Islet of Langerhans (tissue), 1 donor: ENCODE data around the gene BACH2.
"Not testable (repeated sequence)": the region's sequence is repeated elsewhere in the genome, so short reads cannot be mapped to it uniquely, and the experiment has no call there.

Source experiments
- FAIRE-seq: peaks from one replicate; lab custom pipeline; 2011; peaks lifted over from hg19 to GRCh38; lab: Jason Lieb, UNC

The BACH2 gene

DNA sequence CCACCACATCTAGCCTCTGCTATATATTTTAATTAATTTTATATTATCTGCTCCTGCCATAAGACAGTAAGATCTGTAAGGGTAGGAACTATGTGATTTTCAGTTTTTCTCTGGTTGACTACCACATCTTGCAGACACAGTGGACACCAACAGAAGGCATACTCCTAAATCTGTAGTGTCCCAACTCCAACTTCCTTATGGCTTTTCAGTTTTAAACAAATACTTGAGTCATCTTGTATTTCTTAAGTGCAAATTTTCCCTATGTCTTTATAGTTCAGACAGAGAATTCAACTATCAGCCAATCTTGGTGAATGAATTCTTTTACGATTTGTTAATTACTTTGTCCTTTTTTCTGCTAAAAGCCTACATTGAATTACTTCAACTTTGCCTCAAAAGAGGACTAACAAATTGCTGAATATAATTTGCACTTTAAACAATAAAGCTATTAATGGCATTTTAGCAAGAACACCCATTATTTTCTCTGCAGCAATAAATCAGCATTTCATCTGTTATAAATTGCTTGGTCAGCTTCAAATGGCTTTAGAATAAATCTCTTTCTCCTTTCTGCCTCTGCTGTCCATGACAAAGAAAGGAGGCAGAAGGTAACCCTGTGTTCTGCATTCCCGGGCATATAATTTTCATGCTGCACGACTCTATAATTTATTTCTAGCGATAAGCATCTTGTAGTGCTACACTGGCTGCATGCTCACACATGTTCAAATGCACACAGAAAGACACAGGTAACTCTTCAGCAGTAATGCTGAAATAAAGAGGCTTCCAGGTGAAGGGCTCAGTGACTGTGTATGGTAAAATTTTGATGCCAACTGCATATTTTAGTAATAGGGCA, 144.8 kb downstream of the BACH2 start:
- no peak for FAIRE-seq

- no peak for FAIRE-seq
Measured at GRCh38 chr6:90149280-90149679, 147.4 kb downstream of the BACH2 start.

GRCh38 chr6:90148867-90149266, 147.8 kb downstream of the BACH2 start:
- FAIRE-seq, result no peak

DNA sequence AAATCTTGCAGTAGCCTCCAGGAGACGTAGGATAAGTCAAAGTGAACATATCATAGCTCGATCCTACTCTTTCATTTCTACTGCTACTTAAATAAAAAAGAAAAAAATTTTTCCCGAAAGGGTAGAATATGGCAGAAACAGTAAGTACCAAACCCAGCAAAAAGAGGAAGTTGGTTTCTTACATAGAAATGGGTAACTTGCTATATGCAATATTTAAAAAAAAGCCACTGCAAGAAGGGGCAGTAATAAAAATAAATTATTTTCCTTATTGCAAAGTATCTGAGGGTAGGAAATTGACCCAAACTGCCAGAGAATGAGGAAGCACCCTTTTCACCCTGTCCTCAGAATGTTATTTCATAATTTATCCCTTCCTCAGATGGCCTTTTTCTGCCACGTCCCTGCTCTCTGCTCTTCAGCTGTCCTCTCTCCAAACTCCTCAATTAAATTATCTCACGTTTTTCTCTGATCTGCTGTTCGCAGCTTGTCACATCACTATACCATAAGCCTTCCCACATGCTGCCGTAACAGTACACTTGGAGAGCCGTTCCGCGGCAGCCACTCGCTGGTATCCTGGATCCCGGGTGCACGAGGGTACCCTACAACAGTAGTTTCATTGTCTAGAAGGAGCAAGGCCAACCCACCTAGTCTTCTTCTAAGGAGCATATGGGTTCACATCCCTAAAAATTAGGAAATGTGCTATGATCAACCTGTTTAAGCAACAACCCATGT, 149.6 kb downstream of the BACH2 start:
- no peak for FAIRE-seq

DNA sequence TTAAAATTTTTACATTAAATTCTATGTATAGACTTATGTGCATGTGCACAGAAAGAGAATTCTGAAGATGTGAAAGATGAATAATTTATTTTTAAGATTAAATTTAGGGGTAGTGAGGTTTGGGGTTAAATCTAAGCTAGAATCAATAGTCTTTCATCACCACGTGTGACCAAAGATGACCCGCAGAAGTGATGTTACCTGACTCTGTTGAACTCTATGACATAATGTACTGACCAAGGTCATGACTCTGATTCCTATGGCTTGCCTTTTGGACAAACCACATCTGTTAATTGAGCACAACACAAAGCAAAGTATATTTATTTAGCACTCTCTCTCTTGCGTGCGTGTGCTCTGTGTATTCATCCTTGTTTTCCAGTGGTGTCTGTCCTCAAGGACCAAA, 150.6 kb downstream of the BACH2 start:
- no peak for FAIRE-seq

DNA sequence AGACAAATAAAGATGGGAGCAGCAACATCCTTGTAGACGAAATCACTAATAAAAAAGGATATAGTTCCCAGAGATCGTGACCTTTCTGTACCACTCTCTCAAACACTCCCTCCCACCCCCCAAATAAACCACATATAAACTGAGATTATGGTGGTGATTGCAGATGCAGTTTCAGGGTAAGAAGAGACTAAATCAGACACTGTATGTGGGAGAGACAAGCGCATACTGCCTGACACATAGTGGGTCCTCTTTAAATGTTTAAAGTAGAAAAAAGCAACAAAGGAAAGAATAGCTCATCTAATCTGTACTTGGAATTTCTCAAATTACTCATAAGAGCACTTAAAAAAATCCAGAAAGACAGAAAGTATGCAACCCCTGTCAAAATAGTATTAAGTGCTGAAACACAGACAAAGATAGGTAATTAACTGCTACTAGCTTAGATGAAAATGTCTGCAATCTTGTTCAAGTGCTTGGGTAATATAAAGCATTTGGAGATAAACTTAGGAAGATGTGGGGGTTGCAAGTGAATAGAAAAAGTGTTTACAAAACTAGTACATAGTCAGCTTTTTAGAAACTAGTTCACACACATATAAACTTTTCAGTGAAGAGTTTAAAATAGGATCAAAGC, 151.6 kb downstream of the BACH2 start:
- FAIRE-seq, result no peak

- FAIRE-seq, result no peak
Measured at GRCh38 chr6:90144396-90144795, 152.2 kb downstream of the BACH2 start.

GRCh38 chr6:90140683-90141082, 156.0 kb downstream of the BACH2 start:
- FAIRE-seq, result no peak

GRCh38 chr6:90139272-90139817, 157.3 kb downstream of the BACH2 start:
- no peak for FAIRE-seq

DNA sequence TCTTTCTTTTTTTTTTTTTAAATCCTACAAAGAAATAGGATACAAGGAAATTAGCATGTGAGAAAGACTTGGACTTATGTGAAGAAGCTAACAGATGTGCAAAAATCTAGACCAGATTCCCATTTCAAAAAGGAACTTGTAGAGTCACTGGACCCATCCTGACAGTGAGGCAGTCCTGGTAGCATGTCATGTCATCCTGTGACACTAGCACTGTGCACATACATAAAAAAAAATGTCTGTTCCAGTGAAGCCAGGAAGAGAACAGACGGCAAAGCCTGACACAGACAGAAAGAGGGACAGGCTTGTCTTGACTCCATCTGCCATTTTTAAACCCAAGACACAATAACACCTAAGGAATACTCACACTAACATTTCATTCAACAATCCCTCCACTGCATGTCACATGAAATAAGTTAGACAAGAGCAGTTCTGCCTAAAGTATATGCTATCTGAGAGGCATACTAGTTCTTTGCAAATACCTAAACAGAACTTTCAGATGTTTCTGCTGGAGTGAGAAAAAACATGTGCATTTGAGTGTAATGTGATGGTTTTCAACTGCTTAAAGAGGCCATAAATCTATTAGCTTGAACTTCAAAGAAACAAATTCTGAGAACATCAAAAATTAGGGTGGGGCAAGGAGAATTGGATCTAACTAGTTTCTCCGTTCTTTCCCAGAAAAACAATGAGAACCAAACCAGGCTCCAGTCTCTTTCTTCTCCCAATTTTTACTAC, 159.6 kb downstream of the BACH2 start:
- FAIRE-seq, result no peak

DNA sequence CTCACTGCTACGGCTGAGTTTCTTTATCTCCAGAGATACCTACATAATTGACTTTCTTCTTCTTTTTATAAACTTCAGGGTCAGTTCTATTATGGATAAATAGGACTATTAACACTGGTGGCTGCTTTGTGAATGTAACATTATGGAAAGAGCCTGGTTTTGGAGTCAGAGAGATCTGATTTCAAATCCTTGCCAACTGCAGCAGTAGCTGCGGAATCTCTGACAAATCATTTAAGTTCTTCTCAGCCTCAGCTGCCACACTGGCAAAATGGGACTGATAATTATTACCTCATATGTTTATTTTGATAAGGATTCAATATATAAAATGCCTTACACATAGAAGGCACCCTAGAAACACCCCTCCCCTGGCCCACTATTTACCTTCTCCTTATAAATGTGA, 160.5 kb downstream of the BACH2 start:
- FAIRE-seq, result no peak

GRCh38 chr6:90135667-90136066, 161.0 kb downstream of the BACH2 start:
- FAIRE-seq, result no peak

- FAIRE-seq, result not testable (repeated sequence)
Measured at GRCh38 chr6:90133664-90134063, 163.0 kb downstream of the BACH2 start.

GRCh38 chr6:90131614-90132423, 164.8 kb downstream of the BACH2 start:
- FAIRE-seq, result no peak

- no peak for FAIRE-seq
Measured at GRCh38 chr6:90131125-90131524, 165.5 kb downstream of the BACH2 start.

- not testable (repeated sequence) for FAIRE-seq
Measured at GRCh38 chr6:90128687-90129086, 168.0 kb downstream of the BACH2 start.

DNA sequence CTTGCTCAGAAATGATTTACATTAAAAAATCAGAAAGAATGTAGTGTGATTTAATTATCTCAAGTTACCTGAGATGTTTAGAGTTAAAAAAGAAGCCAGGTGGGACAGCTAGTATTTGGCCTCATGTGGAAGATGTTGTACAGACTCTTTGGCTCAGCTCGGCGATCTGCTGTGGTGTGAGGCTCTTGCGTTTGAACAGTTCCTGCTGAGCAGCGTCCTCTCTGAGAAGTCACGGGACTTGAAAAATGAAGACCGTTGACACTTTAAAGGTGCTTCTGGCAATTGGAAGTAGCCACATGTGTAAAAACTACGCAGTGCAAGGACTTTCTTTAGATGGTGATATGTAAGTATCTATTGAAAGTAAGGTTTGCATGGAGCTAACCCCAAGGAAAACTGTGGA, 169.0 kb downstream of the BACH2 start:
- FAIRE-seq, result no peak

DNA sequence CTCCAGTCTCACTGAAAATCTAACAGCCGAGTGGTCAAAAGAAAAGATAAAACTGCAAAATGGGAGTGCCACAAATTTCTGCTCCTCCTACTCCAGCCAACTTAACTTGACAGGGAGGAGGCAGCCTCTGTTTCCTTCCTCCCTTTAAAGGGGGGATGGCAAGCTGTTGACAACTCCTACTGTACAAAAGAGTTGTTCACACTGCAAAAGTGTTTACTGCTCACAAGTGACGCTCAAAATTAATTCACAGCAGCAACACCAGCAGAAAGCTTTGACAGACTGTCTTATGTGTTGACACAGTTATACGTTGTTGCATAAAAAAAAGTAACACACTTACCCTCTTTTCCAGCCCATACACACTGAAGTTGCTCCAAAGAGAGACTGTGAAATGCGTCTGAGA, 169.8 kb downstream of the BACH2 start:
- no peak for FAIRE-seq

- FAIRE-seq, result no peak
Measured at GRCh38 chr6:90126181-90126580, 170.5 kb downstream of the BACH2 start.

DNA sequence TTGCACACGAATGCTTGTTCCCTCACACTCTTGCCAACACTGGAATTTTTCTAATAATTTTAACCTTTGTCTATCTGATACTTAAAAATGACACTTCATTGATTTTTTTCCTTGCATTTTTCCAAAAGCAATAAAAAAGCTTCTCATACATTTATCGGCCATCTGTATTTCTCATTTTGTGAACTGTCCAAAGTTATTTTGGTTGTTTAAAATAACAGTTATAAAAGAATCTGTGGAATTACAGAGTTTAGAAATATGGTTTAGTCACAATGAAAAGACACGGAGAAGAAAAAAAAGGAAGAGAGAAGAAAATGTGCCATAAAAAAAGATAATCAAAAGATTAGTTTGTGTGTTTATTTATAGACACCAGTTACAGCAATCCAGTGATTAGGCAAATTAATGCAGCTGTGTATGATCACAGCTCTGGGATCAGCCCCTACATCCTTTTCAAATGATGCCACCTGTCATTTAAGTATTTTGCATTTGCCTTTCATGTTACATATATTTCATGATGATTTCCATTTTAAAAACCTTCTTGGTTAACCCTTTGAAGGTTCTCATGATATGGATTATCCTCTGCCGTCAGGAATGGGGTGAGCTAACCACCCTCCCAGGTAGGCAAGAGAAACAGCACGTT, 171.7 kb downstream of the BACH2 start:
- FAIRE-seq, result no peak

- FAIRE-seq, result no peak
Measured at GRCh38 chr6:90123831-90124230, 172.8 kb downstream of the BACH2 start.
